ENCODE results near the gene SUGCT. TPM values are rescaled to one million over a fixed set of nuclear protein-coding genes. Genes with fewer than 3 reads are reported as not detected.

Gene SUGCT
- total and polyA plus RNA-seq, 2 of the 8 experiments (the other 6 are each of a cell fraction or from before 2014, with no cell fraction given), result 2.8 to 5.4 TPM

GRCh38 chr7:40560672-40561071, 425.9 kb downstream of the SUGCT start:
- no peak overlapping the region for H4K5ac ChIP-seq (ENCODE audit: insufficient read length, low read depth, low read length)
- H3K79me1 ChIP-seq (ENCODE audit: low read depth, low read length), result no peaks in the 10 kb centered on the region
- H3K18ac ChIP-seq (ENCODE audit: extremely low read depth, low read length), result no peak overlapping the region
- FAIRE-seq (no peak), DNase-seq (ENCODE audit: low read depth in 1 of 2, low spot score in 2 of 2) (no peak)
- no peaks in the 10 kb centered on the region for H3K79me2 ChIP-seq (ENCODE audit: control insufficient read depth in 1 of 2, insufficient read depth in 2 of 2, low read length in 2 of 2)
- ChIA-PET CTCF (ENCODE audit: partially characterized antibody) (no interaction called here), POLR2A (ENCODE audit: partially characterized antibody) (no interaction called here)
- H4K20me1 ChIP-seq (replicated peaks in 1 of 2; ENCODE audit: control insufficient read depth in 1 of 2, insufficient read depth in 2 of 2, low read length in 2 of 2), result no peaks in the 10 kb centered on the region
- no peak overlapping the region for H2BK12ac ChIP-seq (ENCODE audit: low read depth, low read length)
- H3K4ac ChIP-seq (replicated peaks; ENCODE audit: insufficient read length, low read depth, low read length), result no peak overlapping the region
- no peak overlapping the region for H4K91ac ChIP-seq (replicated peaks; ENCODE audit: insufficient read length, low read length)
- H3K27me3 ChIP-seq (replicated peaks in 1 of 4; ENCODE audit: control insufficient read depth in 3 of 4, extremely low read depth in 1 of 4, insufficient read depth in 3 of 4, low read length in 3 of 4), result no peaks in the 10 kb centered on the region
- no peak overlapping the region for H3K14ac ChIP-seq (ENCODE audit: insufficient read length)
- no peak overlapping the region for H4K8ac ChIP-seq (ENCODE audit: extremely low read depth, insufficient read depth, low read length)
- H2AFZ ChIP-seq (ENCODE audit: low read length), result no peak overlapping the region
- no peak overlapping the region for H2BK20ac ChIP-seq (ENCODE audit: low read length)
- WGBS, 2 experiments (ENCODE audit: extremely low coverage in 1 of 2, insufficient coverage in 1 of 2, insufficient read length in 1 of 2, insufficient replicate concordance in 2 of 2, low coverage in 1 of 2, low lambda C conversion rate in 2 of 2, missing lambda C conversion rate in 1 of 2), result 90% methylated on average over 1 of the region's 1 CpG; no CpG with 5 or more reads in 1 of the 2 experiments
- H3K23ac ChIP-seq (ENCODE audit: insufficient read length), result no peak overlapping the region
- no peaks in the 10 kb centered on the region for H3K9me3 ChIP-seq (ENCODE audit: insufficient read depth in 2 of 2, low read depth in 1 of 2, low read length in 1 of 2)
- H3K4me2 ChIP-seq (ENCODE audit: insufficient read depth in 1 of 2, low read depth in 2 of 2, low read length in 2 of 2), result no peak overlapping the region
- no peak overlapping the region for H3K4me3 ChIP-seq (ENCODE audit: extremely low read depth in 1 of 4, insufficient read depth in 2 of 4, low read depth in 3 of 4, low read length in 4 of 4)
- no peak overlapping the region for H2AK5ac ChIP-seq (ENCODE audit: low read depth, low read length)
- no peak overlapping the region for H3K27ac ChIP-seq (ENCODE audit: low read depth, low read length)
- no peaks in the 10 kb centered on the region for H3K36me3 ChIP-seq (ENCODE audit: control insufficient read depth in 2 of 4, insufficient read depth in 4 of 4, low read length in 3 of 4)
- no peak overlapping the region for H2BK15ac ChIP-seq (ENCODE audit: low read length)
- H3K4me1 ChIP-seq (replicated peaks in 1 of 4; ENCODE audit: control insufficient read depth in 3 of 4, insufficient read depth in 4 of 4, low read length in 3 of 4), result no peaks in the 10 kb centered on the region
- H2BK120ac ChIP-seq (replicated peaks; ENCODE audit: low read depth, low read length), result no peak overlapping the region
- no peaks in the 10 kb centered on the region for H3K23me2 ChIP-seq (ENCODE audit: low read depth, low read length)
- no peak overlapping the region for H2BK5ac ChIP-seq (ENCODE audit: low read depth, low read length)
- H3K9ac ChIP-seq (replicated peaks in 1 of 4; ENCODE audit: extremely low read depth in 1 of 4, low read depth in 3 of 4, low read length in 3 of 4), result no peak overlapping the region
- H3K56ac ChIP-seq (replicated peaks; ENCODE audit: insufficient read length, low read depth, low read length), result no peak overlapping the region
- TF ChIP-seq HDAC6 (IDR thresholded peaks at IDR 0.05; ENCODE audit: low read depth, low read length), result no peak
- no peak for TF ChIP-seq SAP30 (IDR thresholded peaks at IDR 0.05; ENCODE audit: insufficient read depth, insufficient replicate concordance, low read length)
- no peak for TF ChIP-seq SP2 (IDR thresholded peaks at IDR 0.05; ENCODE audit: low read length)
- no peak for TF ChIP-seq MAX (IDR thresholded peaks at IDR 0.05)
- no peak for TF ChIP-seq POU5F1 (IDR thresholded peaks at IDR 0.05; ENCODE audit: low read depth, low read length)
- TF ChIP-seq SP4 (IDR thresholded peaks at IDR 0.05; ENCODE audit: low read length), result no peak
- TF ChIP-seq TEAD4 (IDR thresholded peaks at IDR 0.05; ENCODE audit: low read depth, low read length), result no peak
- TF ChIP-seq KDM4A (IDR thresholded peaks at IDR 0.05; ENCODE audit: low read depth, low read length, severe bottlenecking), result no peak
- TF ChIP-seq ATF3 (IDR thresholded peaks at IDR 0.05; ENCODE audit: insufficient read depth, low read depth, low read length), result no peak
- no peak for TF ChIP-seq CEBPB (IDR thresholded peaks at IDR 0.05; ENCODE audit: low read depth, low read length)
- no peak for TF ChIP-seq SIN3A (conservative IDR thresholded peaks at IDR 0.05 in 1 of 2, IDR thresholded peaks at IDR 0.05 in 1 of 2; ENCODE audit: low read depth in 1 of 2, low read length in 2 of 2)
- no peak for TF ChIP-seq SRF (IDR thresholded peaks at IDR 0.05; ENCODE audit: low read depth, low read length)
- no peak for TF ChIP-seq RAD21 (IDR thresholded peaks at IDR 0.05 in 1 of 2, conservative IDR thresholded peaks at IDR 0.05 in 1 of 2; ENCODE audit: low read depth in 2 of 2, low read length in 2 of 2)
- no peak for TF ChIP-seq EZH2 (IDR thresholded peaks at IDR 0.05; ENCODE audit: low read depth, low read length, severe bottlenecking)
